Right cardiac atrium (tissue), 5 donors: ENCODE results near the gene KRT16. TPM values are rescaled to one million over a fixed set of nuclear protein-coding genes. Genes with fewer than 3 reads are reported as not detected.
"Not testable (repeated sequence)": the region's sequence is repeated elsewhere in the genome, so short reads cannot be mapped to it uniquely, and the experiment has no call there.

Experiments
- ATAC-seq, 2 donors: fragments of 200-7000 bp; cut with Tn5 transposase; one replicate each; pipeline versions ENCODE4 v1.8.0 to v1.9.1; 2020; ENCODE audit warnings: moderate library complexity in 2 of 2, mild to moderate bottlenecking in 1 of 2
- DNase-seq, 3 donors: peaks; one replicate each; pipeline ENCODE4 v3.0.0-alpha.2; 2020
- H3K27ac ChIP-seq: one replicate; pipeline ENCODE4 v1.5.1; 2013; ENCODE audit warnings: mild to moderate bottlenecking, low read length, control low read depth, moderate library complexity
- H3K27me3 ChIP-seq: one replicate; pipeline ENCODE4 v1.6.1; 2013; ENCODE audit not compliant: control insufficient read depth, insufficient read depth
- H3K4me1 ChIP-seq: one replicate; pipeline ENCODE4 v1.6.1; 2013; ENCODE audit warnings: low read length; ENCODE audit not compliant: control insufficient read depth, insufficient read depth
- H3K4me3 ChIP-seq: one replicate; pipeline ENCODE4 v1.5.1; 2013; ENCODE audit warnings: low read length, control low read depth
- H3K9me3 ChIP-seq: one replicate; pipeline ENCODE4 v1.6.1; 2013; ENCODE audit warnings: low read length; ENCODE audit not compliant: control insufficient read depth
- WGBS: extraction: QIAGEN DNeasy Blood & Tissue Kit; methylation state at CpG from one replicate; pipeline ENCODE4 v1.1.7; 2013; 5-methylcytosine and 5-hydroxymethylcytosine counted together
- intact Hi-C, 4 donors: fragments of 100-400 bp; cut with DNase I; formaldehyde crosslinking; loops; one replicate each; pipeline versions ENCODE4 v1.11.0 to v1.14.0; 2022 to 2023
- polyA plus RNA-seq: library from polyadenylated mRNA; stranded (reverse); fragments of 200-250 nt; gene quantifications from one replicate; pipeline ENCODE4 v1.2.3, GENCODE V29; 2013
- total RNA-seq, 4 donors: library from RNA; stranded (reverse); fragmentation: NEBNext Ultra II Directional; extraction: Animal tissue kit (Norgen Biotek cat#: 25700); gene quantifications; one replicate each; pipeline ENCODE4 v1.2.1, GENCODE V29; 2021
- donor health status: healthy with polysubstance abuse.
- donor health status: DM: no; HTN: yes; CAD: no.
- donor health status: DM: no; HTN: no; CAD: no.
- donor health status: DM: no; HTN: yes; CAD: no; lungs with severe emphysema.
- donor health status: DM: yes; HTN: yes; CAD: no.

Gene KRT16
- total and polyA plus RNA-seq, 5 donors = 0.27 TPM; not detected in 4

DNA sequence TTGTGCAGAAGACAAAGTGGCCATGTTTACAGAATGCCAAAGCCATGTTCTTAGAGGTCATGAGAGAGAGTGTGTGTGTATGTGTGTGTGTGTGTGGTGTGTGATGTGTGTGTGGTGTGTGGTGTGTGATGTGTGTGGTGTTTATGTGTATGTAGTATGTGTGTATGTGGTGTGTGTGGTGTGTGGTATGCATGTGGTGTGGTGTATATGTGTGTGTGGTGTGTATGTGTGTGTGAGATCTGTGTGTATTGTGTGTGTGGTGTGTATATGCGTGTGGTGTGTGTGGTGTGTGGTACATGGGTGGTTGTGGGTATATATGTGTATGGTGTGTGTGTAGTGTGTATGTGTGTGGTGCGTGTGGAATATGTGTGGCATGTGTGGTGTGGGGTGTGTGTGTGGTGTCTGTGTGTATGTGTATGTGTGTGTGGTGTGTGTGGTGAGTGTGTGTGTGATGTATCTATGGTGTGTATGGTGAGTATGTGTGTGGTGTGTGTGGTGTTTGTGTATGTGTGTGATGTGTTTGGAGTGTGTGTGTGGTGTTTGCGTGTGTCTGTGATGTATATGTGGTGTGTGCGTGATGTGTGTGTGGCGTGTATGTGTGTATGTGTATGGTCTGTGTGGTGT lies 20.0 kb upstream of the KRT16 start:
- no peaks in the 10 kb centered on the region for H3K27me3 ChIP-seq
- 70% methylated on average over 5 of the region's 5 CpGs for WGBS
- peaks cover 7% of the 10 kb centered on the region for H3K4me1 ChIP-seq
- DNase-seq = peak in 1 of 3 donors; percentile 16
- no peak for ATAC-seq
- H3K9me3 ChIP-seq = no peaks in the 10 kb centered on the region
- H3K4me3 ChIP-seq = no peak overlapping the region
- H3K27ac ChIP-seq = no peak overlapping the region
- intact Hi-C loops = no loop called here

- H3K9me3 ChIP-seq = no peaks in the 10 kb centered on the region
- DNase-seq = peak in 1 of 3 donors; percentile 33
- WGBS = 88% methylated on average over 15 of the region's 15 CpGs
- intact Hi-C loops = no loop called here
- ATAC-seq = no peak
- H3K4me3 ChIP-seq = no peak overlapping the region
- peaks cover 7% of the 10 kb centered on the region for H3K4me1 ChIP-seq
- H3K27me3 ChIP-seq = no peaks in the 10 kb centered on the region
- H3K27ac ChIP-seq = no peak overlapping the region
These were observed 19.3 kb upstream of the KRT16 start for GRCh38 chr17:41631898-41632285.

DNA sequence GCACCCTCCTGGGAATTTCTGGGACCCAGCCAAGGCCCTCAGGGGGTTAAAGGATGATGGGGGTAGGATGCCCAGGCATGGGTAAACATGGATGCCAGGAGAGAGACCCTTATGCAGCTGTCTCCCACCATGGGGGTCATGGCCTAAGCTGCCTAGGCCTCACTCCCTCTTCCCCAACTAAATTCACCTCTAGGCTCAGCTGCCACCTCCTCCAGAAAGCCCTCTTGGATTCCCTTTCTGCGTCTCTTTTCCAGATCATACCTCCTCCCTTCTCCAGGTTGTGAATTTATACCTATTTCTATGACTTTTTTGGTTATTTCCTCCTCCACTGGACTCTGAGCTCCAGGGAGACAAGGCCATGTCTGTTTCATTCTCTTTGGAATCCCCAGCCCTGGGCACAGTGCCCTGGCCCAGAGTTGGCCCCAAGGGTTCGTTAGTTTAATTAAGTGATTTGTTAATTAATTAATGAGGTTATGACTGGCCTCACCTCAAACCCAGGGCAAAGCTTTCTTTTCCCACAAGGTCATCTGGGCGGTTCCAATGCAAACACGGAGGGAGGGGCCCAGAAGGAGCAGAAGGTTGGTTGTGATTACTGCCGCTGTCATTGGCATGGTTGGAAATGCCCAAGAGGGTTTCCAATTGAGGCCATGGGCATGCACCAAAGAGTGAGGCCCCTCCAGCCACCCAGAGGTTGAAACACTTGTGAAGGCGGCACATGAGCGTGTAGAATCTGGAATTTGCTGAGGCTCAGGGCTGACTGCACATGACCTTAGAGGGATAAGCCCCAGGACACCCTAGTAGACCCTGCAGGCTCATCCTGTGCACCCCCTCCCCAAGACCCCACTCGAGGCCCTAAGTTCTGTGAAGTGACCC lies 18.7 kb upstream of the KRT16 start:
- no peak for ATAC-seq
- WGBS = 89% methylated on average over 8 of the region's 8 CpGs

DNA sequence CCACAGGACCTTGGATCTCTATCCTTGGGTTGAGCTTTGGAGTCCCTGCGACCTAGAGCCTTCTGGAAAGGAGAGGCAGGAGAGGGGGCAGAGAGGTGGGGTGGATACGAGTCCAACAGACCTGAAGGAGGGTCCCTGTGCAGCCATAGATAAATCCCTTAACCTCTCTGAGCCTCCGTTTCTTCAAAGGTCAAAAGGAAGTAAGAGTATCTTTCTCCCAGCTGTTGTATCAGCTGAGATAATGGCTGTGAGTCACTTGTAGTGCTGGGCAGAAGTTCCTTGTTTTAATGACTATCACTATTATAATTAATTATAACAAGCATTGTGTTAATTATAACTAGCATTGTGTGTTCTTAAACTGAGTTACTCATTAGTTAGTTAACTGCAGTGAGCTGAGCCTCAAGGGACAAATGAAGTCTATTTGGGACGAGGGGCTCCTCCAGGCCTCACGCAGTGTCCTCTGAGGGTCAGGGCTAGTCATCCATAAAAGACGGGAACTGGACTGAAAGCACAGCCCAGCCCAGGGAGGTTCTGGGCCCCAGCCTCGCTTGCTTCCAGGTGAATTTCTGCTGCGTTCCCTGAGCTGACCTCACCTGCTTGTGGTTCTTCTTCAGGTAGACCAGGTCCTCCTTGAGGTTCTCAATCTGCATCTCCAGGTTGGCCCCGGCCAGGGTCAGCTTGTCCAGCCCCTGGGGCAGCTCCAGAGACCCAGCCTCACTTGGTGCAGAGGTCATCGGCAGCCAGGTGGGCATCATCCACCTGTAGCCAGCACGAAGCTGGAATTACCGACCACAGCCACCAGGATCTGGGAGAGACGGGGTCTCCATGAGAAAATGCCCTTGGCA lies 17.5 kb upstream of the KRT16 start:
- H3K27me3 ChIP-seq = no peaks in the 10 kb centered on the region
- no peak overlapping the region for H3K27ac ChIP-seq
- no peaks in the 10 kb centered on the region for H3K9me3 ChIP-seq
- peaks cover 1% of the 10 kb centered on the region for H3K4me1 ChIP-seq
- H3K4me3 ChIP-seq = no peak overlapping the region
- 78% methylated on average over 13 of the region's 13 CpGs for WGBS
- ATAC-seq = no peak
- DNase-seq = peak in 1 of 3 donors; percentile 18
- intact Hi-C loops = no loop called here

More for the DNA sequence above, 18.7 kb upstream of the KRT16 start:
- peaks cover 7% of the 10 kb centered on the region for H3K4me1 ChIP-seq
- H3K27ac ChIP-seq = no peak overlapping the region
- H3K9me3 ChIP-seq = no peaks in the 10 kb centered on the region
- intact Hi-C loops = no loop called here
- H3K4me3 ChIP-seq = no peak overlapping the region
- peak in 1 of 3 donors; percentile 24 for DNase-seq
- no peaks in the 10 kb centered on the region for H3K27me3 ChIP-seq

- Histone ChIP-seq H3K27me3 (no peaks in the 10 kb centered on the region), H3K4me1 (no peaks in the 10 kb centered on the region), H3K4me3 (no peak overlapping the region), H3K9me3 (no peaks in the 10 kb centered on the region), H3K27ac (no peak overlapping the region)
- 80% methylated on average over 10 of the region's 10 CpGs for WGBS
- DNase-seq (no peak), ATAC-seq (no peak)
- intact Hi-C loops = no loop called here
These were observed 16.7 kb upstream of the KRT16 start for GRCh38 chr17:41629316-41629715.

DNA sequence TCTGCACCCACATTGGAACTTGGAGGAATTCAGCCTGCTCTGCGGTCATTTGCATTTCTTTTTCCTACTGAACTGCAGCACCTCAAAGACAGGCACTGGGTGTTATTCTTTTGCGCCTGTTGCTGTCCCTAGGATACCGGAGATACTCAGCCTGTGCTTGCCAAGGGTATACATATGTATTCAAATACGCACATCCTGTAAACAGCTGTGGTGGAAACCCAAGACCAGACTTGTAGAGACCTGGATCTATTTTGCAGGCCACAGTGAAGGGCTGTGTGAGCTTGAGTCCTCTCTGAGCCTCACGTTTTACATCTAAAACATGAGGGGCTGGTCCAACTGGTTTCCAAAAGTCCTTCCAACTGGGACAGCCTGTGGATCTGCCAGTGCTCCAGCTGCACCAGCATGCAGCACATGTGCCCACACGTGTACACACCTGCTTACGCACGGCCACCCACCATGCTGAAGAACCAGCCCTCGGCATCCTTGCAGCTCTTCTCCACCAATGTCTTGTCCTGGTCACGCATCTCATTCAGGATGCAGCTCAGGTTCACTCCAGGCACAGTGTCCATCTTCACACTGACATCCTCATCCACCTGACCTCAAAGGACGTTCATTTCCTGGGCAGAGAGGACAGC lies 16.2 kb upstream of the KRT16 start:
- H3K27ac ChIP-seq, H3K4me1 ChIP-seq, H3K27me3 ChIP-seq, intact Hi-C loops, H3K9me3 ChIP-seq, DNase-seq, H3K4me3 ChIP-seq, ATAC-seq: not testable (repeated sequence)
- WGBS = 88% methylated on average over 11 of the region's 11 CpGs

GRCh38 chr17:41628073-41628370 lies 15.5 kb upstream of the KRT16 start:
- intact Hi-C loops, H3K4me1 ChIP-seq, DNase-seq, ATAC-seq, H3K4me3 ChIP-seq, H3K27me3 ChIP-seq, H3K27ac ChIP-seq, H3K9me3 ChIP-seq: not testable (repeated sequence)
- WGBS = 63% methylated on average over 1 of the region's 1 CpG

GRCh38 chr17:41627316-41628072 lies 14.9 kb upstream of the KRT16 start:
- no peaks in the 10 kb centered on the region for H3K4me1 ChIP-seq
- intact Hi-C loops = no loop called here
- WGBS = 89% methylated on average over 23 of the region's 23 CpGs
- H3K4me3 ChIP-seq = no peak overlapping the region
- H3K27me3 ChIP-seq = no peaks in the 10 kb centered on the region
- DNase-seq = no peak
- H3K27ac ChIP-seq = no peak overlapping the region
- H3K9me3 ChIP-seq = no peaks in the 10 kb centered on the region
- ATAC-seq = no peak

DNA sequence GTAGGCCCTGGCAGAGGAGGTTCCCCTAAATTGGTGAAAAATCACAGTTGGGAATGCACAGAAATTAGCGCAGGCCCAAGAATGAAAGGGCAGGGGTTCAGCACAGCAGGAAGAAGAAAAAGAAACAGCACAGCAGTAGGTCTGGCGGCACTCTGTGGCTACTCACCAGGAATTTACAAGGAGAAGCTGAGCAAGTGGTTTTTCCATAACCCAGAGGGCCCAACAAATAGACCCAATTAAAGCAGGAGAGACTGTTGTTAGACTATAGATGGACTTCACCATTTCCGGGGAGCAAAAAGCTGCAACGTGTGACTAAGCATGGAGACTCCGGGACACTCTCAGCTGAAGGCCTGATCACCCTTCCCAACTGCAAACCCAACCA lies 14.3 kb upstream of the KRT16 start:
- H3K27ac ChIP-seq, H3K4me3 ChIP-seq, intact Hi-C loops, ATAC-seq, H3K4me1 ChIP-seq, DNase-seq, H3K27me3 ChIP-seq, H3K9me3 ChIP-seq: not testable (repeated sequence)
- 91% methylated on average over 5 of the region's 5 CpGs for WGBS
